HL-60/S4 (cell line): Measurements from ENCODE around the gene ENTPD7.
"Not testable (repeated sequence)": the region's sequence is repeated elsewhere in the genome, so short reads cannot be mapped to it uniquely, and the experiment has no call there.

Experiments
- in situ Hi-C: fragments of 300-500 bp; cut with MboI; formaldehyde crosslinking; loops from 2 replicates; pipeline ENCODE4 v1.14.3; 2022; ENCODE audit warnings: low sequenced_read_pairs

Gene ENTPD7

GRCh38 chr10:99659031-99659867 lies at the start of gene ENTPD7:
TSS of gene ENTPD7 (plus strand) at chr10:99659509. CDS start at chr10:99659957, 448 bp downstream.
- in situ Hi-C loops, result no loop called here

GRCh38 chr10:99610221-99610620 lies 49.1 kb upstream of the ENTPD7 start:
- in situ Hi-C loops, result no loop called here

- in situ Hi-C loops, result no loop called here
Observed at GRCh38 chr10:99611326-99611725, 48.0 kb upstream of the ENTPD7 start.

- in situ Hi-C loops, result no loop called here
Observed at GRCh38 chr10:99612167-99612831, 47.0 kb upstream of the ENTPD7 start.

- in situ Hi-C loops, result no loop called here
Observed at GRCh38 chr10:99615426-99615825, 43.9 kb upstream of the ENTPD7 start.

- in situ Hi-C loops, result no loop called here
Observed at GRCh38 chr10:99617696-99618095, 41.6 kb upstream of the ENTPD7 start.

GRCh38 chr10:99619090-99619800 lies 40.1 kb upstream of the ENTPD7 start:
- in situ Hi-C loops, result no loop called here

GRCh38 chr10:99619851-99620710 lies 39.2 kb upstream of the ENTPD7 start, which contains the start of gene SLC25A28:
TSS of gene SLC25A28 (minus strand) at chr10:99620439. CDS start at chr10:99620335, 104 bp downstream.
- in situ Hi-C loops, result no loop called here

- in situ Hi-C loops, result no loop called here
Observed at GRCh38 chr10:99620711-99621453, 38.4 kb upstream of the ENTPD7 start.

GRCh38 chr10:99621454-99622251 lies 37.7 kb upstream of the ENTPD7 start:
- in situ Hi-C loops, result no loop called here

GRCh38 chr10:99623919-99624318 lies 35.4 kb upstream of the ENTPD7 start:
- in situ Hi-C loops, result no loop called here

- in situ Hi-C loops, result not testable (repeated sequence)
Observed at GRCh38 chr10:99625124-99625523, 34.2 kb upstream of the ENTPD7 start.

GRCh38 chr10:99628923-99629624 lies 30.2 kb upstream of the ENTPD7 start:
- in situ Hi-C loops, result no loop called here

- in situ Hi-C loops, result no loop called here
Observed at GRCh38 chr10:99629625-99629978, 29.7 kb upstream of the ENTPD7 start.

GRCh38 chr10:99630433-99630832 lies 28.9 kb upstream of the ENTPD7 start:
- in situ Hi-C loops, result no loop called here

GRCh38 chr10:99630991-99631390 lies 28.3 kb upstream of the ENTPD7 start:
- in situ Hi-C loops, result no loop called here

GRCh38 chr10:99631496-99631895 lies 27.8 kb upstream of the ENTPD7 start:
- in situ Hi-C loops, result no loop called here

- in situ Hi-C loops, result no loop called here
Observed at GRCh38 chr10:99633832-99634231, 25.5 kb upstream of the ENTPD7 start.
